GM18873 (cell line): ENCODE measurements around the gene MRGPRX1.
"Not testable (repeated sequence)": the region's sequence is repeated elsewhere in the genome, so short reads cannot be mapped to it uniquely, and the experiment has no call there.

Experiments
- ATAC-seq: cut with Tn5 transposase; IDR thresholded peaks from one replicate; pipeline ENCODE4 v1.9.1; 2021; ENCODE audit warnings: mild to moderate bottlenecking, moderate library complexity, moderate number of reproducible peaks; ENCODE audit not compliant: unreplicated experiment, low FRiP score

MRGPRX1 gene

GRCh38 chr11:18939314-18939713 is at the start of gene MRGPRX1:
Gene MRGPRX1, minus strand, starts transcription at chr11:18939414. Its CDS starts 4,630 bp downstream, at chr11:18934784.
- no peak for ATAC-seq

- ATAC-seq: no peak
Measured at GRCh38 chr11:18987454-18988231, 48.4 kb upstream of the MRGPRX1 start.

DNA sequence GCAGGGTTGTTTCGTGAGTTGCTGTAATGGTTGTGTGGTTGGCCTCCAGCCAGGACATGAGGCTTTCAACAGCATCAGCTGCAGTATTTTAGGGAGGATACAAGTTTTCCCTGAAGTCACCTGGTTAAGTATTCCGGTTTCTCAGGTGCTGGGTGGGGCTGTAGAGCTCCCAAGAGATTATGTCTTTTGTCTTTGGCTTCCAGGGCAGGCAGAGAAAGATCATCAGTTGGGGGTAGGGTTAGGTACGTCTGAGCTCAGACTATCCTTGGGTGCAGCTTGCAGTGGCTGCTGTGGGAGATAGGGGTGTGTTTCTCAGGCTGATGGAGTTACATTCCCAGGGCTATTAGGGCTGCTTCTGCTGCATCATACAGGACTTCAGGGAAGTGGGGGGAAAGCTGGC is 47.5 kb upstream of the MRGPRX1 start:
- ATAC-seq: no peak

GRCh38 chr11:18981897-18982296 is 42.7 kb upstream of the MRGPRX1 start:
- no peak for ATAC-seq

DNA sequence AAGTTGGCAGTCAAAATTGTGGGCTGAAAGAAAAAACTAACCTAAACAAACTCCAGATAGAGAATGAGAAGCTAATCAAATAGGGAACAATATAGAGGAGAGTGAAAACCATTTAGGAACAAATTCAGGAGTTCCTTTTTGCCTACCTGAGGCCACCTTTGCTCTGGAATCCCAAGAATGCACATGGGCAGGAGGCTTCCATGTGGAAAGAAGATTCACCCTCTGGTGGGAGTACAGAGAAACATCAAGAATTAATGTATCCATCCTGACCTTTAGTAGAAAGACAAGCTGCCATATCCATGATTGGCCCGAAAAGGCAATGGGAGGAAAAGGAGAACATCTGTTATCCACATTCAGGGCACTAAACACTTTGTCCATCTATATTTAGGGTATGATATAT is 35.0 kb upstream of the MRGPRX1 start:
- ATAC-seq: no peak

- ATAC-seq: no peak
Measured at GRCh38 chr11:18972336-18972735, 33.1 kb upstream of the MRGPRX1 start.

- no peak for ATAC-seq
Measured at GRCh38 chr11:18969720-18970119, 30.5 kb upstream of the MRGPRX1 start.

DNA sequence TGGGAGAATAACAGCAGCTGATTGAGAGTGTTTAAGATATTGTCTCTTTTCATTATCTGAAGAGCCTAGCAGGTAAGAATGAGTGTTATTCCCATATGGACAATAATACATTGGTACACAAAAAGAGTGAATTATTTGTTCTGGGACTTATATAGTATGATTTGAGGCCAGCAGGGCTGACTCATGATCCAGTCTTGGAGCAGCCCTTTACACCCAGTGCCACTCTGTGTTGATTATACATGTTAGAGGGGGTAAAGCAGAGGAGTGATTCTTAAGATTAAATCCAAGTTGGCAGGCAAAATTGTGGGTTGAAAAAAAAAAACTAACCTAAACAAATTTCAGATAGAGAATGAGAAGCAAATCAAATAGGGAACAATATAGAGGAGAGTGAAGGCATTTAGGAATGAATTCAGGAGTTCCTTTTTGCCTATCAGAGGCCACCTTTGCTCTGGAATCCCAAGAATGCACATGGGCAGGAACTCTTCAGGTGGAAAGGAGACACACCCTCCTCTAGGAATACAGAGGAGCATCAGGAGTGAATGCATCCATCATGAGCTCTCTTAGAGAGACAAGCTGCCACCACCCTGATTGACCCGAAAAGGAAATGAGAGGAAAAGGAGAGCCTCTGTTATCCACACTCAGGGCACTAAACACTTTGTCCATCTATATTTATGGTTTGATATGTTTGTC is 19.2 kb upstream of the MRGPRX1 start:
- no peak for ATAC-seq

GRCh38 chr11:18956630-18957029 is 17.4 kb upstream of the MRGPRX1 start:
- no peak for ATAC-seq

DNA sequence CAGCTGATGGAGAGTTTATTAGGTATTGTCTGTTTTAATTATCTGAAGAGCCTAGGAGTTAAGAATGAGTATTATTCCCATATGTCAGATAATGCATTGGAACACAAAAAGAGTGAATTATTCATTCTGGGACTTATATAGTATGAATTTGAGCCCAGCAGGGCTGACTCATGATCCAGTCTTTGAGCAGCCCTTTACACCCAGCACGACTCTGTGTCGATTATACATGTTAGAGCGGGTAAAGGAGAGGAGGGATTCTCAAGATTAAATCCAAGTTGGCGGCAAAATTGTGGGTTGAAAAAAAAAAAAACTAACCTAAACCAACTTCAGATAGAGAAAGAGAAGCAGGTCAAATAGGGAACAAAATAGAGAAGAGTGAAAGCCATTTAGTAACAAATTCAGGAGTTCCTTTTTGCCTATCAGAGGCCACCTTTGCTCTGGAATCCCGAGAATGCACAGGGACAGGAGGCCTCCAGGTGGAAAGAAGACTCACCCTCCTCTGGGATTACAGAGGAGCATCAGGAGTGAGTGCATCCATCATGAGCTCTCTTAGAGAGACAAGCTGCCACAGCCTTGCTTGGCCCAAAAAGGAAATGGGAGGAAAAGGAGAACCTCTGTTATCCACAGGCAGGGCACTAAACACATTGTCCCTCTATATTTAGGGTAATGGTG is 3.1 kb downstream of the MRGPRX1 start:
- ATAC-seq: no peak

- no peak for ATAC-seq
Measured at GRCh38 chr11:18934195-18934814, 4.9 kb downstream of the MRGPRX1 start.

DNA sequence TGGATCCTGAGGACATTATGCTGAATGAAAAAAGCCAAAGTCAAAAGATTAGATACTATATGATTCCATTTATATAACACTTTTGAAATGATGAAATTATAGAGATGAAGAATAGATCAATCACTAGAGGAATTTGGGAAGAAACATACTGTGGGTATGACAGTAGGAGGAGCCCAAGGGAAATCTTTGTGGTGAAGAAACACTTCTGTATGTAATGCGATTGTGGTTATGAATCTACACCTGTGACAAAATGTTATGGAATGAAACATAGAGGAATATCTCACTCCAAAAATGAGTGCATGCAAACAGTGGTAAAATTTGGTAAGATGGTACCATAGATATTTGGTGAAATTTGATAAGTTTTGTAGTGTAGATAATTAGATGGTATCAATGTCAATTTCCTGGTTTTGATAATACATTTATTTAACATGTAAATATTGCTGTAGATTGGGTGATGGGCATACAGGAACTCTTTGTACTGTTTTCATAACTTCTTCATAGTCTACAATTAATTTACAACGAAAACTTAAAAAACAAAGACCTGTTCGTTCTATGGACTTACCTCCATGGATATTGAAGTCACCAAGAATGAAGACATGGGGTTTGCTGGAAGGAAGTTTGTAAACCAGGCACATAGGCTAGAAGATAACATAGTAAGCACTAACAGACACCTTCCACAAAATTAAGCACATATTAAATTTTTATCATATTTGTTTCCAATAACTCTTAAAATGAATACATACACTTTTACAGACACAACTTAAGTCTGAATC is 11.5 kb downstream of the MRGPRX1 start:
- no peak for ATAC-seq

- not testable (repeated sequence) for ATAC-seq
Measured at GRCh38 chr11:18925426-18925825, 13.8 kb downstream of the MRGPRX1 start.

GRCh38 chr11:18912883-18913282 is 26.3 kb downstream of the MRGPRX1 start:
- no peak for ATAC-seq

GRCh38 chr11:18907391-18907790 is 31.8 kb downstream of the MRGPRX1 start:
- ATAC-seq: no peak

DNA sequence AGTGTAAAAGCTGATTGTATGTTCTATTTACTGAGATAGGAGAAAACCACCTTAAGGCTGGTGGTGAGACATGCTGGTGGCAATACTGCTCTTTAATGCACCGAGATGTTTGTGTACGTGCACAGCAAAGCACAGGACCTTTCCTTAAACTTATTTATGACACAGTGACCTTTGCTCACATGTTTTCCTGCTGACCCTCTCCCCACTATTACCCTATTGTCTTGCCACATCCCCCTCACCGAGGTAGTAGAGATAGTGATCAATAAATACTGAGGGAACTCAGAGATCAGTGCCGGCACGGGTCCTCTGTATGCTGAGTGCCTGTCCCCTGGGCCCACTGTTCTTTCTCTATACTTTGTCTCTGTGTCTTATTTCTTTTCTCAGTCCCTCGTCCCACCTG is 38.6 kb downstream of the MRGPRX1 start:
- not testable (repeated sequence) for ATAC-seq

GRCh38 chr11:18900151-18900611 is 39.0 kb downstream of the MRGPRX1 start:
- not testable (repeated sequence) for ATAC-seq

DNA sequence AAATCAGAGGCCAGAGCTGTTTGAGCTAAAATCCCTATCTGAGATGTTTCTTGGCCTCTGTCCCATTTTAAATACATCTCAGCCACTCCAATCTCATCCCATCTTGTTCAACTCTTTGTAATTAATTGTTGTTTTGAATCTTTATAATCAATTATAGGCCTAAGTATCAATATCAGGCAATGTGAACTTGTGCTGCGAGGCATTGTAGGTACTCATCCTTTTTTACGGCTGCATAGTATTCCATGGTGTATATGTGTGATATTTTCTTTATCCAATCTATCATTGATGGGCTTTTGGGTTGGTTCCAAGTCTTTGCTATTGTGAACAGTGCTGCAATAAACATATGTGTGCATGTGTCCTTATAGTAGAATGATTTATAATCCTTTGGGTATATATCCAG is 47.5 kb downstream of the MRGPRX1 start:
- not testable (repeated sequence) for ATAC-seq

- no peak for ATAC-seq
Measured at GRCh38 chr11:18890615-18891014, 48.6 kb downstream of the MRGPRX1 start.
